Caki2 (cell line): ENCODE data around the gene ZCCHC7. TPM values are rescaled to one million over a fixed set of nuclear protein-coding genes. Genes with fewer than 3 reads are reported as not detected.
"Not testable (repeated sequence)": the region's sequence is repeated elsewhere in the genome, so short reads cannot be mapped to it uniquely, and the experiment has no call there.

ENCODE experiments used
- DNase-seq: peaks from one replicate; pipeline ENCODE4 v3.0.0-alpha.2; 2015; ENCODE audit warnings: low read depth
- in situ Hi-C: cut with HindIII; loops from 2 replicates; pipeline ENCODE4 v1.10.0; 2016; ENCODE audit warnings: low sequenced_read_pairs, low pct_unique_long_range_greater_than_20kb, mixed read lengths
- total RNA-seq: library from RNA; depleted of rRNA; stranded (reverse); fragments of >200 nt; shearing (Covaris generic); gene quantifications from 2 replicates; pipeline ENCODE4 v1.2.3, GENCODE V29; 2014; ENCODE audit warnings: low replicate concordance; rRNA removed

ZCCHC7 gene
- total RNA-seq: 11.8 and 15.4 TPM in 2 replicates

DNA sequence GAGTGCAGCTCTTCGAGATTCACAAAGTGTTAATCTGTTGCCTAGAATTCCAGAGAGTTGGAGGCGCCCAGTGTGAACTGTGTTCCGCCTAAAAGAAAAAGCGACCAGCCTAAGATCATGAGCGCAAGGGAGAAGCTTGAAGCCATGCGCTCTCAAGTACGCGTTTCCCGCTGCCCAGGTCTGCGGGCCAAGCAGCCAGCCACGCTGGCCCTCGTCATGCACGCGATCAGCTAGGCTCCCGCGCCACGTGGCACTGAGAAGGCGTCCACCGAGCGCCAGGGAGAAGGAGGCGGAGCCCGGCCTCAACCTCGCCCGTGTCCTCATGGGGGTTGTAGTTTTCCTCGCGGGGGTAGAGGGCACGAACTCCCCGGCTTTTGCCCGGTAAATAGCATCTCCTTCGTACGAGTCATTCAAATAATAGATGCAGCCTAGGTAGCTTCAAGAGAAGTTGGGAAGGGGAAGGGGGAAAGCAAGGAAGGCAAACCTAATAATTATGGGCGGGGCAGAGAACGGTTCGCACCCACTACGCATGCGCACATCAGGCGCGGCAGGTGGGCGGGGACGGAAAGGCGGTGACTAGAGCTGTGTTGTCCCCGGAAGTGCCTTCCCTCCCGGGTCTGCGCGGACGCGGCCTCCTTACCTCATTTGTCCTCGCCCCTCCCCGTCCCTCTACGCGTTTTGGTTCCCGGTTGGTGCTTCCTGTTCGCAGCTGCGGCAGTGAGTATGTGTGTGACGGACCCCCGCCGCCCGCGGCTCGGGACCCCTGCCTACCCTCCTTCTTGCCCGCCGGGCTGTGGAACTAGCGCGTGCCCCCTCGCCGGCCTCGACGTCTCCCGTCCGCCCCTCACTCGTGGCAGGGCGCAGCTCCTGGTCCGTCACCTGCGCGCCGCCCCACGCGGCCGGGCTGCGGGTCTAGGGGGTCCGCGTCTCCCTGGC is at the start of gene ZCCHC7:
Gene ZCCHC7, plus strand, starts transcription at position 668 of the 936 bp plus-strand sequence.
- in situ Hi-C loops: no loop called here
- DNase-seq: peak; percentile 90

DNA sequence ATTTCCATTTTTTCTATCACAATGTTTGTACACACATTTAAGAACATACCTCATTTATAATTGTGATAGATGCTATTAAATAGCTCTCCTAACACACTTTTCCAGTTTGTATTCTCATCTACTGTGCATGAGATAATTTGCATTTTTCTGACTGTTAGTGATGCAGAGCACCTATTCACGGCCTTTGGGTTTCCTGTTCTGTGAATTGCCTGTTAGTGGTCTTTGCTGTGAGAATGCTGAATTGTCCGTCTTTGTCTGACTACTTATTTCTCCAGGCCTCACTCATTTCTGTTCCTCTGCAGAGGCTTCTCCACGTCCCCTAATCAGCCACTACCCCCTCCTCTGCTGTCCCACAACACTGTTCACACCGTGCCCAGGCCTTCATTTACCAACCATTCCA is 45.6 kb upstream of the ZCCHC7 start:
- DNase-seq, in situ Hi-C loops: not testable (repeated sequence)

DNA sequence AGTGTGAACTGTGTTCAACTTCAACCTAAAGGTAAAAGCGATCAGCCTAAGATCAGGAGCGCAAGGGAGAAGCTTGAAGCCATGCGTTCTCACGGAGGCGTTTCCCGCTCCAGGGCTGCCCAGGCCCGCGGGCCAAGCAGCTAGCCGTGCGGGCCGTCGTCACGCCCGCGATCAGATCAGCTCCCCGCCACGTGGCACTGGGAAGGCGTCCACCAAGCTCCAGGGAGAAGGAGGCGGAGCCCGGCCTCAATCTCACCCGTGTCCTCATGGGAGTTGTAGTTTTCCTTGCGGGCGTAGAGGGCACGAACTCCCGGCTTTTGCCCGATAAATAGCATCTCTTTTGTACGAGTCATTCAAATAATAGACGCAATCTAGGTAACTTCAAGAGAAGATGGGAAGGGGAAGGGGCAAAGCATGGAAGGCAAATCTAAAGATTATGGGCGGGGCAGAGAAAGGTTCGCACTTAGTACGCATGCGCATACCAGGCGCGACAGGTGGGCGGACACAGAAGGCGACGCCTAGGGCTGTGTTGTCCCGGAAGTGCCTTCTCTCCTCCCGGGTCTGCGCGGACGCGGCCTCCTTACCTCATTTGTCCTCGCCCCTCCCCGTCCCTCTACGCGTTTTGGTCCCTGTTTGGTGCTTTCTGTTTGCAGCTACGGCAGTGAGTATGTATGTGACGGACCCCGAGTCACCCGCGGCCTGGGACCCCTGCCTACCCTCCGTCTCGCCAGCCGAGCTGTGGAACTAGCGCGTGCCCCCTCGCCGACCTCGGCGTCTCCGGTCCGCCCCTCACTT is 40.8 kb upstream of the ZCCHC7 start:
- peak; percentile 92 for DNase-seq
- in situ Hi-C loops: no loop called here

- DNase-seq: not testable (repeated sequence)
Measured at GRCh38 chr9:37080165-37080628, 40.2 kb upstream of the ZCCHC7 start.

DNA sequence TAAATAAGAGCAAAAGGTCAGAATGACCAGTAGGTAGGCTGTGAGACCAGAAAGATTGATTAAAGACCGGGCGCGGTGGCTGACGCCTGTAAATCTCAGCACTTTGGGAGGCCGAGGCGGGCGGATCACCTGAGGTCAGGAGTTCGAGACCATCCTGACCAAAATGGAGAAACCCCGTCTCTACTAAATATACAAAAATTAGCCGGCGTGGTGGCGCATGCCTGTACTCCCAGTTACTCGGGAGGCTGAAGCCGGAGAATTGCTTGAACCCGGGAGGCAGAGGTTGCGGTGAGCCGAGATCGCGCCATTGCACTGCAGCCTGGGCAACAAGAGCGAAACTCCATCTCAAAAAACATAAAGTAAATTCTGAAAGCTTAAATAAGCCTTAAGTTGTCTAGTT is 38.9 kb upstream of the ZCCHC7 start:
- in situ Hi-C loops, DNase-seq: not testable (repeated sequence)

More at GRCh38 chr9:37080165-37080628, 40.2 kb upstream of the ZCCHC7 start:
- in situ Hi-C loops: not testable (repeated sequence)

- no peak for DNase-seq
- in situ Hi-C loops: no loop called here
Measured at GRCh38 chr9:37082214-37082765, 38.1 kb upstream of the ZCCHC7 start.

GRCh38 chr9:37083654-37084053 is 36.7 kb upstream of the ZCCHC7 start:
- in situ Hi-C loops: no loop called here
- no peak for DNase-seq

GRCh38 chr9:37085233-37085632 is 35.1 kb upstream of the ZCCHC7 start:
- DNase-seq: no peak
- in situ Hi-C loops: no loop called here

- in situ Hi-C loops, DNase-seq: not testable (repeated sequence)
Measured at GRCh38 chr9:37092714-37093295, 27.6 kb upstream of the ZCCHC7 start.

DNA sequence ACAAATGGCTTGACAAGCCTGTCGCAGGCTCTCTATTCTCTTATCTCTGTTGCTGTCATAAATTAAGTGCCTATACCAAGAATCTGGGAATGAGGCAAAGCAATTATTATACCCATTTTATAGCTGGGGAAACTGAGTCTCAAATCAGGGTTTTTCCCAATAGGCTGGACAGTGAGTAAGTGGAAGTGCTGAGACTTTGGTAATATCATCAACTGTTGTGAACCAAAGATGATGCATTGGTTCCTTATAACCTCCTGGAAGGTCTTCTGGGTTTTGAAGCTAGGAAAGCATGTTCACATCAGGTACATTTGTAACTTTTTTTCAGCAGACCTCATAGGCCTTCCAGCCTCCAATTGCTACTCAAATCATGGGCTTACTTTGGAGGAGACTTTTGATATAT is 25.6 kb upstream of the ZCCHC7 start:
- no peak for DNase-seq
- in situ Hi-C loops: no loop called here

- DNase-seq: no peak
- in situ Hi-C loops: no loop called here
Measured at GRCh38 chr9:37096628-37097027, 23.7 kb upstream of the ZCCHC7 start.

DNA sequence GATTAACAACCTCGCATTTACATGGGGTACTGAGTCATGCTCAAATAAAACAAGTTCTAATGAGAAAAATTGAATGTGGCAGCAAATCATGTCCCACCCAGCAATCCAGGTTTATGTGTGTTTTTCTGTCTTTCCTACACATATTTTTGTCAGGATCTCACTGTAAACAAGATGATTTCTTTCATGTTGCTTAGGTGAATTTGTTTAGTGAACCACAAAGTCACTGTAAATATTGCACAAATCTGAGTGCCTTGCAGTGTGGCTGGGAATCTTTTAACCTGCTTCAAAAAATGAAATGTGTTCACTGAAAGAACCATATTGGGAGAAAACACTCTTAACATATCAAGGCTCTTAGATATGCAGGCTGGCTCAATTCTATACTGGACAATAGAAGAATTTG is 23.1 kb upstream of the ZCCHC7 start:
- no peak for DNase-seq
- in situ Hi-C loops: no loop called here

DNA sequence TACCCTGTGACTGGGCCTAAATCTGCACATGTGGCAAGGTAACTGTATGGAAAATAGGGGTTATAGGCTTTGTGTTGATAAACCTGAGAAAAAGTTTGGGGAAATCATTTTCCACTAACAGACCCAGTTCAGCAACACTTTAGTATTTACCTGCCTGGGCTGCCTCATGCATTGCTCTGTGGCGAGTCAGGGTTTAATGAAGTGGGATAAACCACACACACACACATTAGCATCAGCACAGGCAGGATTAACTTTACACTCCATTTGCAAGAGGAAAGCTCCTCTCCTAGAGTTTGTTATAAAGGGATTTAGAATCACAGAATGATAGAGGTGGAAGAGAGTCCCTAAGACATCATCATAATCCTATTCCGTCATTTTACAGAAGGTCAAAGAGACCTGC is 20.0 kb upstream of the ZCCHC7 start:
- in situ Hi-C loops: no loop called here
- DNase-seq: peak; percentile 20

GRCh38 chr9:37100741-37101140 is 19.6 kb upstream of the ZCCHC7 start:
- in situ Hi-C loops: no loop called here

GRCh38 chr9:37102486-37102885 is 17.9 kb upstream of the ZCCHC7 start:
- DNase-seq: no peak
- in situ Hi-C loops: no loop called here

More at GRCh38 chr9:37100741-37101140, 19.6 kb upstream of the ZCCHC7 start:
- DNase-seq: no peak

DNA sequence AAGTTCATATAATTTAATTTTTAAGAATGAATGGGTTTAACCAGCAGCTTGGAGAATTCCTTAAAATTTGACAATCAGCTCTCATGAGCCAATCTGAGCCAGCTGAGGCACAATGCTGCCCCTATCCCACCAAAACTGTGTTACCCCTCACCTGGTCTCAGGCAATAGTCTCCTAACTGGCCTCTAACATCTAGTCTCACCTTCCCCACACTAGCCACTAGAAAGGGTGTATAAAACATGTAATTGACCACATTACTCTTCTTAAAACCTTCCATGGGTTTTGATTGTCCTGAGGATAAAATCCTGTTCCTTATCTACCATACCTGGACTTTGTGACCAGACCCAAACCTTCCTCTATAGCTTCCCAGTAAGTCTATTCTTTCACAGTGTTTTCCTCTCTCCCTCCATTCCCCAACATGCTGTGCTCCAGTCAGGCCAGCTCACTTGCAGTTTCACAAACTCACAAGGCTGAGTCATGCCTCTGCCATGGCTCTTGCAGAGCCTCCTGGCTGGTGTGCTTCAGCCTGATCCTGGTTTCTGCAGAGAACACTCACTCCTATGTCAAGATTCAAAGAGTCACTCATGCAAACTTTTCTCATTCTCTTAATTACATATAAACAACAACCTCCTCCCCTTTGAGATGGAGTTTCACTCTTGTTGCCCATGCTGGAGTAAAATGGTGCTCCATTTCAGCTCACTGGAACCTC is 16.0 kb upstream of the ZCCHC7 start:
- in situ Hi-C loops: no loop called here
- DNase-seq: peak; percentile 16

DNA sequence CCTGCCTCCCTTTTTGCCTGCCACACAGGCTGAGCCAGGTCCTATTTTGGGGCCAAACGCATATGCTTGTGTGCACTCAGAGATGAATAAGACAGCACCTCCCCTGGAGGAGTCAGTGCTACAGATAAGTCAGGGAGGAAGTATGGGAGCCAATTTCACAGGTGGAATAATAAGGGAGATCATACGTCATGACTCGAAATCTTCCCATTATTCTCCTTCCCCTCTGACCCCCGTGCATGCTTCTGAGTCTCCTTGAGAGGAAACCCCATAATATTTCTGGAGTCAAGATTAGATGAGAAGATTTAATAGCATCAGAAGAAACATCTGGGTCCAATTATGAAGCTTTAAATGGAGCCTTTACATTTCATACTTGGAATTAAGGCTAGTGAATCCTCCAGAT is 15.1 kb upstream of the ZCCHC7 start:
- DNase-seq: no peak
- in situ Hi-C loops: no loop called here

- DNase-seq: no peak
- in situ Hi-C loops: no loop called here
Measured at GRCh38 chr9:37107701-37108100, 12.7 kb upstream of the ZCCHC7 start.
